Fibroblast of skin of right quadriceps (primary cell): ENCODE measurements around the gene ARSA.
"Not testable (repeated sequence)": the region's sequence is repeated elsewhere in the genome, so short reads cannot be mapped to it uniquely, and the experiment has no call there.

Experiments used
- DNase-seq: peaks from one replicate; pipeline ENCODE4 v3.0.0-alpha.2; 2013

The ARSA gene

DNA sequence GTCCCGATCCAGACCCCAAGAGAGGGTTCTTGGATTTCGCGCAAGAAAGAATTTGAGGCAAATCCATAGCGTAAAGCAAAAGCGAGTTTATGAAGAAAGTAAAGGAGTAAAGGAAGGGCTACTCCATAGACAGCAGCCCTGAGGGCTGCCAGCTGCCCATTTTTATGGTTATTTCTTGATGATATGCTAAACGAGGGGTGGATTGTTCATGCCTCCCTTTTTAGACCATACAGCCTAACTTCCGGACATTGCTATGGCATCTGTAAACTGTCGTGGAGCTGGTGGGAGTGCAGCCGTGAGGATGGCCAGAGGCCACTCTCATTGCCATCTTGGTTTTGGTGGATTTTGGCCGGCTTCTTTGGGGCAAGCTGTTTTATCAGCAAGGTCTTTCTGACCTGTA is 25.3 kb upstream of the ARSA start:
- no peak for DNase-seq

DNA sequence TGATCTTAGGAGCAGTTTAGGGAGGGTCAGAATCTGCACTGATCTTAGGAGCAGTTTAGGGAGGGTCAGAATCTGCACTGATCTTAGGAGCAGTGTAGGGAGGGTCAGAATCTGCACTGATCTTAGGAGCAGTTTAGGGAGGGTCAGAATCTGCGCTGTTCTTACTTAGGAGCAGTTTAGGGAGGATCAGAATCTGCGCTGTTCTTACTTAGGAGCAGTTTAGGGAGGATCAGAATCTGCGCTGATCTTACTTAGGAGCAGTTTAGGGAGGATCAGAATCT is 15.8 kb upstream of the ARSA start:
- not testable (repeated sequence) for DNase-seq

DNA sequence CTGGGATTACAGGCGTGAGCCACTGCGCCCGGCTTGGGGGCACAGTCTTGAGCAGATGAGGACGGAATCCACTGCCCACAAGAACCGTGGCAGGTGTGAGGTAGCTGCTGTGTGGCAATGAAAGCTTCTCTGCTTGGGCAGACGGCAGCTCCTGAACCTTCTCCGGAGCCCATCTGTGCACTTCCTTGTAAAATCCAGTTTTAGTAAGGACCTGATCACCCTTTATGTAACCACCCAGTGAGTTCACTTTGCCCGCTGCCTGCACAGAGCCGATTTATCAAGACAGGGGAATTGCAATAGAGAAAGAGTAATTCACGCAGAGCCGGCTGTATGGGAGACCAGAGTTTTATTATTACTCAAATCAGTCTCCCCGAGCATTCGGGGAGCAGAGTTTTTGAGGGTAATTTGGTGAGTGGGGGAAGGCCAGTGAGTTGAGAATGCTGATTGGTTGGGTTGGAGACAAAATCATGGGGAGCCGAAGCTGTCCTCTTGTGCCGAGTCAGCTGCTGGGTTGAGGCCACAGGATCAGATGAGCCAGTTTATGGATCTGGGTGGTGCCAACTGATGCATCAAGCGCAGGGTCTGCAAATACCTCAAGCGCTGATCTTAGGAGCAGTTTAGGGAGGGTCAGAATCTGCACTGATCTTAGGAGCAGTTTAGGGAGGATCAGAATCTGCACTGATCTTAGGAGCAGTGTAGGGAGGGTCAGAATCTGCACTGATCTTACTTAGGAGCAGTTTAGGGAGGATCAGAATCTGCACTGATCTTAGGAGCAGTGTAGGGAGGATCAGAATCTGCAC is 15.3 kb upstream of the ARSA start:
- not testable (repeated sequence) for DNase-seq

DNA sequence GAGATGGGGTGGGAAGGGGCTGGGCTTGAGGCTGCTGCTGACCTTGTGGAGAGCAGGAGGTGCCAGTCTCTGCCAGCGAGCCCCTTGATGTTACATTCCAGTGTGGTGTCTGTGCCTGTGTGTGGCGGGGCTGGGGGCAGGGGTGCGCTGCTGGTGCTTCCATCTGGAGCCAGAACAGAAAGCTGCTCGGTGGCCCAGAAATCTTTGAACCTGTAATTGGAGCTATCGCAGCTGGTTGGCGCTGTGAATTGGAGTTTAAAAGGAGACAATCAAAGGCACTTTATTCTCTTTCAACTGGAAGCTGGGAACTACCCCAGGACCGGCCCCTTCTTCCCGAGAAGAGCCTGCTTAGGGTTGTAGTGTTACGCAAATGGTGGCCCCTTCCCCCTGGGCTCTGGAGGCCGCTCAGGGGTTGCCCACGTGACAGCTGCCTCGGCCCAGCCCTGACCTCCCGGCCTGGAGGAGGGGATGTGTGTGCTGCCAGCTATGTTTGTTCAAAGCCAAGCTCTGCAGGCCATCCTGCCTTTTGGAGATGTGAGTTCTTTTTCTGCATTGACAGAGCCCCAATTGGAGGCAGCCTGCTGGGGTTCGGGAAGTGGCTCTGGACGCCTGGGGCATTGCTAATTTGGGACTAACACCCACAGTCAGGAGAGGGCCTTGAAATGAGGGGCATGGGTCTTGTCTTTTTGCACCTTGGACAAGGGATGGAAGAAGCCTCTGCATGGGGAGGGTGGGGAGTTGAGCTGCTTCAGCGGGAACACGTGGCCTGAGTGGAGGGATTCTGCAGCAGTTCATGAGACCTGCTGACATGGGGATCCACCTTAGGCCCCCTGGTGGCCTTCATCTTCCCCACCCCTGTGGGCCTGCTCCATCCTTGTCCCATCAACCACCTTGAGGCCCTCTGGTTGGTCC is 14.0 kb upstream of the ARSA start:
- peak; percentile 23 for DNase-seq

DNA sequence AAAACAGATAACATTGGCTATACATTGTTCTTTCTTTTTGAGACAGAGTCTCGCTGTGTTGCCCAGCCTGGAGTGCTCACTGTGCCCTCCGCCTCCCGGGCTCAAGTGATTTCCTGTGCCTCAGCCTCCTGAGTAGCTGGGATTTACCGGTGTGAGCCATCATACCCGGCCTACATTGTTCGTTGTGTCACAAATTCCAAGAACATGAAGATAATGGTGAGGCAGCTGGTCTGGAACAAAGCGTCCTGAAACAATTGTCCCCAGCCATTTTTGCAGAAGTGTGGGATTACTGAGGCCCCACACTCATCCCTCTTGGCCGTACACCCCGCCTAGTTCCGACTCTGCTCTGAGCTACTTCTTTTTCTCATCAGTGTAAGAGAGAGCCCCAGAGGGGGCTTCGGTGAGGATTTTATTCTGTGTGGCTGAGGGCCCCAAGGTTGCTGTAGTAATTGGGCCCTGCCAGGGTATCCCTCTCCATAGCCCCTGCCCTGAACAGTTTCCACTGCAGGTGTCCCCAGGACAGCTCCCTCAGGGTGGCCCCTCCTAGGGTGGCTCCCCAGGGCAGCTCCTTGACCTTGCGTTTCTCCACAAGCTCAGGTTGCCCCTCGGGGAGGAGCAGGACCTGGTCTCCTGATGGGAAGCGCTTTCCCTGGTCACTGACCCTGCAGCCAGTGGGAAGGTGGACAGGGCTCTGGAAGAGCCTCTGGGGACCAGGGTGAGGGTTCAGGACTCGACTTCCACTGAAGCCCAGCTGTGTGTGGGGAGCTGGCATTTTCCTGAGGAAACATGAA is 13.1 kb upstream of the ARSA start:
- DNase-seq = no peak

DNA sequence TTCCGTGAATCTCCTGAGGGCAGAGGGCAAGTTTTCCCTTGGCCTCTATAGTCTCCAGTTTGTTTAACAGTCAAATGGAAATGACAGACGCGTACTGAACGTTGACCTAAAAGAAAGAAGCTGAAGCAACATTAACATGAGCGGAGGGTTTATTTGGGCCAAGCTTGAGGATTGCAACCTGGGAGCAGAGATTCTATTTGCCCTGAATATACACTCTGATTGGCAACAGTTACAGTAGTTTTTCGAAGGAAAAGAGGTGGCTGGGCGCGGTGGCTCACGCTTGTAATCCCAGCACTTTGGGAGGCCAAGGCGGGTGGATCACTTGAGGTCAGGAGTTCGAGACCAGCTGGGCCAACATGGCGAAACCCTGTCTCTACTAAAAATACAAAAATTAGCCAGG is 12.3 kb upstream of the ARSA start:
- not testable (repeated sequence) for DNase-seq

DNA sequence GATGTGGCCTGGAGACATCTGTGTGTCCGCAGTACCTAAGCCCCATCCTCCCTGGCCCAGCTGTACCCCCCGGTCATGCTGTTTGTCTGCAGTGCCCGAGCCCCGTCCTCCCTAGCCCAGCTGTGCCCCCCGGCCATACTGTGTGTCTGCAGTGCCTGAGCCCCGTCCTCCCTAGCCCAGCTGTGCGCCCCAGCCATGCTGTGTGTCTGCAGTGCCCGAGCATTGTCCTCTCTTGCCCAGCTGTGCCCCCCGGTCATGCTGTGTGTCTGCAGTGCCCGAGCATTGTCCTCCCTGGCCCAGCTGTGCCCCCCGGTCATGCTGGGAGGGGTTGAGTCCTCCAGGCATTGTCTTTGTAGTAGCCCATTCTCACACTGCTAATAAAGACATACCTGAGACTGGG is 7.6 kb upstream of the ARSA start:
- DNase-seq = no peak

DNA sequence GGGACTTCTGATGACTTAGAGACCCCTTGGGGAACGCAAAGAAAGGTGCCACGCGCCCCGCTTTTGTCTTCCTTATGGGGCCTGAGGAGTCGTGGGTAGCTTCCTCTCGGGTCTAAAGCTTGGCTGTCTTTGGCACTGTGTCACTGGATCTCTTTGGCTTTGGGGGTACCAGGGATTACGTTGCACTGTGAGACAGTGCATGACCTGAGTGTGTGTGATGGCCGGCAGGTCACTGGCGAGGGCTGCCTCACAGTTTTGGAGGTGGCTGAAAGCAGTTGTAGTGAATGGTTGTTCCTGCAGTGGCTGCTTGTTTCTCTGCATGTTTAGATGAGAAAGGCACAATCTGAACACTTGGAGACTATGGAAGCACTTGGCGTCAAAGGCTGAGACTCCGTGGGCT is 5.8 kb upstream of the ARSA start:
- DNase-seq = no peak

DNA sequence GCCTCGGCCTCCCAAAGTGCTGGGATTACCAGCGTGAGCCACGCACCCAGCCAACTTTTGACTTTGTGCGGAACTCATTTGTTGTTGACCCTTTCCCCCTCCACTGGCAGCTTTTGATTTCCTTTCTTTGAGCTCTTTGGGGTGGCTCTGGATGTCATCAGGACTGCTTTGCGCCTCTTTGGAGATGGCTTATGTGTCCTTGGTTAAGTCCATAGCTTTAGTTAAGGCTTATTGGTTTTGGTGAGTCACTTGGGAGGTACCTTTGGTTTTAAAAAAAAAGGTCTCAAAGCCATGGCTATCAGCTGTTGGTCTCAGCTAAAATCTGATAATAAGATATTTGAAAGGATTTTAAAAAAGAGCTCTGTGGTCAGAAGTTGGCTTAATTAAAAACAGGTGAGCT is 5.1 kb upstream of the ARSA start:
- no peak for DNase-seq

DNA sequence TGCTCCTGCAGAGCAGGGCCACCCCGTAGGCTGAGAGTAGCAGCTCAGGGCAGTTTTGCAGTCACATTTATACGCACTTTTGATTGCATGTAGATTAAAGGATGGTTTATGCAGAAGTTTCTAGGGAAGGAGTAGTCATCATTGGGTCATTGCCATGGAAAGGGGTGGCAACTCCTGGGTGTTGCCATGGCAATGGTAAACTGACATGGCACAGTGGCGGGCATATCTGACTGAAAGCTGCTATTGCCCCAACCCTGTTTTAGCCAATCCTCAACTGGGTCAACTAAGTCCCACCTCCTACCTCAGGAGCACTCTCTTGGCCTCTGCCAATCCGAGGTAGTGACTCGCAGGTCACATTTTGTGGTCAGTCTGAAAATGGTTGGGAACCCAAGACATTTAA is 2.4 kb upstream of the ARSA start:
- no peak for DNase-seq

DNA sequence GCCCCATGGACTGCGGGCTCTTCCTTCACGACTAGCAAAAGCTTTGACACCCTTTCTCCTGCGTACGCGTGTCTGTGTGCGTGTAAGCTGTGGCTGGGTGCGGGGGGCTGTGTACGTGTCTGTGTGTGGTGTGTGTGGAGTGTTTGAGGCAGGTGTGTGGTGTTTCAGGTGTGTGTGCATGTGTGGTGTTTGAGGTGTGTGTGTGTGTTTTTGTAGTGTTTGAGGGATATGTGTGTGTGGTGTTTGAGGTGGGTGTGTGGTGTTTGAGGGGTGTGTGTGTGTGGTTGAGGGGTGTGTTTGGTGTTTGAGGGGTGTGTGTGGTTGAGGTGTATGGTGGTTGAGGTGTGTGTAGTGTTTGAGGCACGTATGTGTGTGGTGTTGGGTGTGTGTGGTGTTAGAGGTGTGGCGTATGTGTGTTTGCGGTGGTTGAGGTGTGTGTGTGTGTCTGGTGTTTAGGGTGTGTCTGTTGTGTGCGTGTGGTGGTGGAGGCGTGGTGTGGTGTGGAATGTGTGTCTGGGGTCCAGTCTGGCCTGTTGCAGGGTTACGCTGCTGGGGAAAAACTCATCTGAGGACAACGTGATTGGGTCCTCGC is 687 bp upstream of the ARSA start:
- DNase-seq = no peak

DNA sequence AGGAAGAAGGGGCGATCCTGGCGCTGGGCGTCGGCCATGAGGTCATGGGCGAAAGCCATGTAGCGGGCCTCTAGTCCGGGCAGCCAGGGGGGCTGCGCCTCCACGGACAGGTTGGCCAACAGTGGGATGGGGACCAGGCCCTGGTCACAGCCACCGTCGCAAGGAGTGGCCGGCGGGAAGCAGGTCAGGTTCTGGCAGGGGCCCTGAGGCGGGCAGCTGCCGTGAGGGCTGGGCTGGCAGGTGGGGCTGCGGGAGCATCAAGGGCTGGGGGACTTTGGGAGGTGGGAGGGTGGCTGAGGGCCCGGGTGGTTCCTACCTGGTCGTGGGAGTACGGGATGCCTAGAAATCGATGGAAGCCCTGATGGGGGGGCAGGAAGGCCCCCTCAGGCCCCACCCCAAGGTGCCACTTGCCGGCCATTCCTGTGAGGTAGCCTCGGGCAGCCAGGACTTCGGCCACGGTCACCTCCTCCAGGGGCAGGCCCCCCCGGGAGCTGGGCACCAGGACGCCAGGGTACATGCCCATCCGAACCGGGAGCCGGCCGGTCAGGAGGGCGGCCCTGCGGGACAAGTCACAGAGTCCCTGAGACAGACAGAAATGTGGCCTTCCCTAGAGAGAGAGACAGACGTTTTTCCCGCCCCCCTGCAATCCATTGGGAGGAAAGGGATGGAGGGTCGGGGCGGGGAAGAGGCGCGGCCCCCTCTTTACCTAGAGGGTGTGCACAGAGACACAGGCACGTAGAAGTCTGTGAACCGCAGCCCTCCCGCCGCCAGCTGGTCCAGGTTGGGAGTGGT is 906 bp downstream of the ARSA start:
- DNase-seq = no peak

DNA sequence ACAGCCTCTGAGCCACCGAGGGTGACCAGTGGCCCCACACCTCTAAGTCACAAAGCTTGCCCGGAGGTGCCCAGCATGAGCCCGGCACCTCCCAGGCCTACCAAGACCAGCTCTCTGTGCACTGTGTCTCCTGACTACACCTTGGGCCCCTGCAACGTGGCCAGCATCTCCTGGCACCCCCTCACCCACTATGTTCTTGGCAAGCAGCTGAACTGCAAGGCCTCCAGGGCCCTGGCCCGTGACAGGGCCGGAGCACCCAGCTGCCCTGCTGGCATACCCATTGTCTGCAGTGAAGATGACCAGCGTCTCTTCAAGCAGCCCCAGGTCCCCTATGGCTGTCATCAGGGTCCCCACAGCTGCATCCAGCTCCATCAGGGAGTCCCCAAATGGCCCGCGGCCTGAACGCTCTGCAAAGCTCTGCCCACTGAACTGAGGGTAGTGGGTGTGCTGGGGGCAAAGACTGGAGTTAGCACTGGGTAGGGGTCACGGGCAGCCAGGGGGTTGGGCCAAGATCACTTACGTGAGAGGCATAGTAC is 1.6 kb downstream of the ARSA start:
- DNase-seq = no peak

DNA sequence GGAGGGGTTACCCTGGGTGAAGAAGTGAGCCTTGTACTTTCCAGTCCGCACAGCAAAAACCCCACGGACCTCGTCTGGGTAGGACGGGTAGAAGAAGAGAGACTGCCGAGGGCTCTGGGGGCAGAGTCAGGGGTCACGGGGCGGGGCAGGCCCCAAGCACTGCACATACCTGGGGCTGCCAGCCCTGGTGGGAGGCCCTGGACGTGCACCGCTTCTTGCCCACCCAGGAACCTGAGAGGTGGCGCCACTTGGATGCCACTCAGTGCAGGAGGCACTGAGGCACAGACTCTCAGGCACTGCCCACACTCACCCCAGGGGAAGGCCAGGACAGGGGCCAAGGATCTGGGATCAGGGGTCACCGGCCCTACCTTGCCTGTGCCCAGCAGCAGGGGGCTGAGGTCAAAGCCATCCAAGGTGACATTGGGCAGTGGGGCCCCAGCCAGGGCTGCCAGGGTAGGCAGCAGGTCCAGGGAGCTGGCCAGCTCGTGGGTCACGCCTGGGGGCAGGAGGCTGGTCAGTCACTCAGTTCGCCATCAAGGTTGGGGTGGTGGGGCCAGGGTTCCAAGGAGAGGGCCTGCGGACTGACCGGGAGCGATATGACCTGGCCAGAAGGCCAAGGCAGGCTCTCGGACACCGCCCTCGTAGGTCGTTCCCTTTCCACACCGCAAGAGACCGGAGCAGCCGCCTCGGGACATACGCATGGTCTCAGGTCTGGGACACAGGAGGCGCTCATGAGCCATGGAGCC is 2.2 kb downstream of the ARSA start:
- DNase-seq = no peak

DNA sequence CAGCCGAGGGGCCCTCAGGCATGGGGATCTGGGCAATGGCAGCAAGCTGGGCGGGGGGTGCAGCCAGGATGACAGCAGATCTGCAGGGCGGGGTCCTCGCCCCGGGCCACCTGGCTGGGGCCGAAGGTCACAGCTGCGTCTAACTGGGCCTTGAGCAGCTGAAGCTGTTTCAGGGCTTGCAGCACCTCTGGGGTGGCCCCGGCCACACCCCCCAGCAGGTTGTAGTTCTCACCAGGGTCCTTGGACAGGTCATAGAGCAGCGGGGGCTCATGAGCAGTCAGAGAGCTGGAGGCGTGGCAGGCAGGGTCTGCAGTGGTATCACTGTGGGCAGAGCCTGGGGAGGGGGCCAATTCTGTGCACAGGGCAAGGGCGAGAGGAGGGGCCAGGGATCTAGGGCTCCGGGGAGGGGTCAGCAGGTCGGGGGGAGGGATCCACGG is 2.8 kb downstream of the ARSA start:
- DNase-seq = no peak

DNA sequence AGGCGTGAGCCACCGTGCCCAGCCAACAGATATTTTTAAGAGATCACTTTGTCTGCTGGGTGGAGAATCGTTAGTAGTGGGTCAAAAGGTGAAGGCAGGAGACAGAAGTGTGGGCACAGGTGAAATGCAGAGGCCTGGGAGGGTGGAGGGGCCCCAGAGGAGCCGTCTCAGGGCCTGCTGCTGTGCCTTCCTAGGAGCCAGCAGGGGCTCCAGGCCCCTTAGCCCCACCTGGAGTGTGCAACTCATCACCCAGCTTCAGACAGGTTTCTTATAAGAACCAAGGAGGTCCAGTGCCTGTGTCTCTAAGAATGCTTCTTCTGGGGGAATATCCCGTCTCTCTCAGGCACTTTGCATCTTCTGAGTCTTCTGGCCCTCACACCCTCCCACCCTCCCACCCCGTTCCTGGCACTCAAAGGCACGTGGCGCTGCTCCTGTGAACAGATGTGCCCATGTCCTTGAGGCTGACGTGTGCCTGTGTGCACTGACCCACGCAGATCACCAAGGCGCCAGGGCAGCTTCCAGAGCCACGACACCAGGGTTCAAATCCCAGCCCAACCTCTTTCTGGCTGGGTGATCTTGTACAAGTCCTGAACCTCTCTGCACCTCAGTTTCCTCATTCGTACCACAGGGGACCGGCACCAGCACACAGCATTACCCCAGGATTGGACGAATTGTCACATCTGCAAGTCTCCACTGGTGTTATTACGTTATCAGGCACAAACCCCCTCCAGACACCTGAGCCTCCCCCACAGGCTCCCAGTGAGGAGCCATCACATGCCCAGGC is 3.4 kb downstream of the ARSA start:
- DNase-seq = no peak

DNA sequence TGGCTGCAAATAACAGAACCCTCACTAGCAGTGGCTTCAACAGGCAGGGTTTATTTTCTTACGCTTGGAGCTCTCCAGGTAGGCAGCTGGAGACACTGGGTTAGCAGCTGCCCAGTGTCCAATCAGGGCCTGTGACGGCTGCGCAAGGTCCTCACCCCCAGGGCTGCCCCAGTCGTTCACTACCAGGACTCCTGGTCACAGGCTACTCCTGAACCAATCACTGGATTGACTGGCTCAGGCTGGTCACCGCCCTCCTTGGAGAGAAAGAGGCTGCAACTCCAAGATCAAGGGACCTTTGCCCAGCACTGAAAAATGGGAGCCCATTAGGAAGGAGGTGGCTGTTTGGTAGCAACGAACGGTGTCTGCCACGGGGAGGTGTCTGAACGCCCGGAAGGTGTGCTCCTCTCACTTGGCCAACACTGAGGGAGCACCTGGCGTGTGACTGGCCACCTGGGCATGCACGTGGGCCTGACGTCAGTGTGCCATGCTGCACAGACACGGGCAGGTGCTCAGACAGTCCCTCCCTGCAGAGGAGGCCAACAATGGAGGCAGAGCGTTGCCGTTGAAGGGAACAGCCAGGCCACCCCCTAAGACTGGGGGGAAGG is 5.1 kb downstream of the ARSA start:
- DNase-seq = no peak

DNA sequence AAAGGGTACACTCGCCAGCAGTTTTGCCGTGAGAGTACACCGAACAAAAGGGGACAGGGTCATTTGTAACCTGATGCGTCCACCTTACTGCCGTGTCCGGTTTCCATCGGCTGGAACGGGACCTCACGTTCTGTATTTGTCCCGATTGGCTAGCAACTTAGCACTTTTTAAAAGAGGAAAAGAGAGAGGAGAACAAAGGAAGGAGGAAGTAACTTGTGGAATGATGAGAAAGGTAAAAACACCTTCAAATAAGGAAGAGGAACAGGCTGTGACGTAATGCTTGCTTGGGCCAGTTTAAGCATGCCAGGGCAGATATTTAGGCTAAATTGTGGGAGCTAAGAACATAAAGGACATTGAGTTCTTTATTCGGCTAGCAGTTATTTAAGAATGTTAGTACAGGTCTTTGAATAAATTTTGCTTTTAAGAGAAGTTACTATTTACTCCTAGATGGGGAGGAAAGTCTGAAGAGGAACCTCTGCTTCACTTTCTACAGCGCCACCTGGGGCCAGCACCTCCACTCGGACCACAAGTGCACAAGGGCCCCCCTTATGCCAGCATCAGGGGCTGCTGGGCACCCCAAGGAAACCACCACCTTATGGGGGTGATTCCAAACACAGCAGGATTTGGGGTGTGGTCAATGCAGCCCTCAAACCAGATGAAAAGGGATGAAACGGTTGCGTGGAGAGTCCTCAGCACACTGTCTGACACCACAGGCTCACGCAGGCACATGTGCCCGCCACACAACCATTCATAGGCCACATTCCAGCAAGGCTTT is 5.8 kb downstream of the ARSA start:
- no peak for DNase-seq

DNA sequence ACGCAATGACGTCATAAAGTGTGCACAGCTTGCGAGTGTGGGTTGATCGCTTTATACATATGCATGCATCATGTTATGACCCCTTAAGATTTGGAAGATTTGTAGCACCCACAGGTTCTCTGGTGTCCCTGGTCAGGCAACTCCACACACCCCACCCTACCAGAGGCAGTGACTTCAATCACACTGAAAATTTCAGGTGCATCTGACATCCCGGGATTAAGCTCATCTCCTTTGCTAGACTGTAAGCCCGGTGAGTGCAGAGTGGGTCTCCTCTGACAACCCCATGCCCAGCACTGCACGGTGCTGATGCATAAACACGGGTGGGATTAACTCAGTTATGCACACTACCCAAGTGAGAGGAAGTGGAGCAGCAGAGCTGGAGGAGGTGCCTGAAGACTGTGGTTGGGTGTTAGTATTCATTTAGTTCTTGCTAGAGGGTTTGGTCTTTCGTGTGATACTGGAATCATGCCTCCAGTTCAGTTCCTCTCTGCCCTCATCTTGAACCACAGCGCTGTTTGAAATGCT is 6.5 kb downstream of the ARSA start:
- no peak for DNase-seq
